HepG2 (cell line): ENCODE measurements around the gene SKIDA1. TPM values are rescaled to one million over a fixed set of nuclear protein-coding genes. Genes with fewer than 3 reads are reported as not detected.

ENCODE experiments used
- AGO2 ChIP-seq: fragments of 200-400 bp; formaldehyde crosslinking; optimal IDR thresholded peaks from 2 replicates; pipeline ENCODE3; 2017; ENCODE audit warnings: mild to moderate bottlenecking, low read depth, low read length, moderate library complexity
- ARNTL ChIP-seq: sonication (generic); formaldehyde crosslinking; IDR thresholded peaks from 2 replicates; pipeline ENCODE4 v1.4.0; 2020; ENCODE audit warnings: mild to moderate bottlenecking, missing genetic modification reagents
- CBX2 ChIP-seq, 2 experiments: fragments of 200-600 bp in 1 of 2; sonication (generic); formaldehyde crosslinking in 1 of 2; IDR thresholded peaks; 2 replicates each; pipeline versions ENCODE4 v1.7.0 to v1.8.1; 2018 to 2022; ENCODE audit warnings: low read depth in 2 of 2, low read length in 1 of 2, mild to moderate bottlenecking in 1 of 2, missing genetic modification reagents in 1 of 2
- GFI1 ChIP-seq: sonication (generic); formaldehyde crosslinking; IDR thresholded peaks from 2 replicates; pipeline ENCODE4 v1.5.0; 2020; ENCODE audit warnings: missing genetic modification reagents, mild to moderate bottlenecking, borderline replicate concordance
- HNF4G ChIP-seq, 2 experiments: sonication (generic) in 1 of 2; formaldehyde crosslinking in 1 of 2; IDR thresholded peaks; 2 replicates each; pipeline versions ENCODE4 v1.4.0 to v1.6.1; 2011 to 2020; ENCODE audit warnings: borderline replicate concordance in 2 of 2, low read depth in 2 of 2, mild to moderate bottlenecking in 2 of 2, low read length in 1 of 2, missing genetic modification reagents in 1 of 2, moderate library complexity in 1 of 2
- KAT7 ChIP-seq: IDR thresholded peaks from 2 replicates; pipeline ENCODE4 v1.6.1; 2018; ENCODE audit warnings: borderline replicate concordance, missing compliant biosample characterization
- KDM2A ChIP-seq: sonication (generic); formaldehyde crosslinking; IDR thresholded peaks from 2 replicates; pipeline ENCODE4 v1.4.0; 2020; ENCODE audit warnings: low read depth, missing genetic modification reagents, borderline replicate concordance
- MTF1 ChIP-seq: sonication (generic); formaldehyde crosslinking; IDR thresholded peaks from 2 replicates; pipeline ENCODE4 v1.5.0; 2020; ENCODE audit warnings: missing genetic modification reagents
- PITX1 ChIP-seq: sonication (generic); formaldehyde crosslinking; IDR thresholded peaks from 2 replicates; pipeline ENCODE4 v1.5.1; 2020; ENCODE audit warnings: mild to moderate bottlenecking, missing genetic modification reagents
- RAD21 ChIP-seq: fragments of 450-650 bp; formaldehyde crosslinking; IDR thresholded peaks from 2 replicates; pipeline ENCODE4 v1.5.0; 2020; ENCODE audit warnings: mild to moderate bottlenecking
- RXRA ChIP-seq: sonication (generic); formaldehyde crosslinking; IDR thresholded peaks from 2 replicates; pipeline ENCODE4 v1.5.1; 2020; ENCODE audit warnings: missing genetic modification reagents
- TARDBP ChIP-seq: sonication (generic); formaldehyde crosslinking; IDR thresholded peaks from 2 replicates; pipeline ENCODE4 v1.8.0; 2022; ENCODE audit warnings: mild to moderate bottlenecking, missing genetic modification reagents
- ZBTB8A ChIP-seq: sonication (generic); formaldehyde crosslinking; IDR thresholded peaks from 2 replicates; pipeline ENCODE4 v1.4.0; 2020; ENCODE audit warnings: mild to moderate bottlenecking, low read depth, missing genetic modification reagents, borderline replicate concordance
- ZFX ChIP-seq: sonication (generic); formaldehyde crosslinking; IDR thresholded peaks from 2 replicates; pipeline ENCODE4 v1.4.0; 2020; ENCODE audit warnings: mild to moderate bottlenecking, low read depth, missing genetic modification reagents, moderate library complexity
- ZFY ChIP-seq: sonication (generic); formaldehyde crosslinking; IDR thresholded peaks from 2 replicates; pipeline ENCODE4 v1.4.0; 2020; ENCODE audit warnings: missing genetic modification reagents
- ZKSCAN5 ChIP-seq: sonication (generic); formaldehyde crosslinking; IDR thresholded peaks from 2 replicates; pipeline ENCODE4 v1.5.1; 2020; ENCODE audit warnings: mild to moderate bottlenecking, missing genetic modification reagents
- ZNF326 ChIP-seq: sonication (generic); formaldehyde crosslinking; IDR thresholded peaks from 2 replicates; pipeline ENCODE4 v1.4.0; 2020; ENCODE audit warnings: missing genetic modification reagents, borderline replicate concordance
- ZNF572 ChIP-seq: sonication (generic); formaldehyde crosslinking; IDR thresholded peaks from 2 replicates; pipeline ENCODE4 v1.5.1; 2020; ENCODE audit warnings: mild to moderate bottlenecking, missing genetic modification reagents
- ZNF644 ChIP-seq: IDR thresholded peaks from 2 replicates; pipeline ENCODE4 v1.6.1; 2016; ENCODE audit warnings: low read depth
- ZNF709 ChIP-seq: sonication (generic); formaldehyde crosslinking; IDR thresholded peaks from 2 replicates; pipeline ENCODE4 v1.5.0; 2020; ENCODE audit warnings: mild to moderate bottlenecking, missing genetic modification reagents
- ZNF724P ChIP-seq: sonication (generic); formaldehyde crosslinking; IDR thresholded peaks from 2 replicates; pipeline ENCODE4 v1.8.0; 2022; ENCODE audit warnings: missing genetic modification reagents, borderline replicate concordance
- ZNF883 ChIP-seq: sonication (generic); formaldehyde crosslinking; IDR thresholded peaks from 2 replicates; pipeline ENCODE4 v1.5.1; 2020; ENCODE audit warnings: mild to moderate bottlenecking, missing genetic modification reagents; ENCODE audit errors: not compliant biosample characterization
- polyA plus RNA-seq, 8 experiments: library from polyadenylated mRNA; depleted of rRNA in 3 of 8; stranded (reverse) in 7 of 8; unstranded in 1 of 8; fragments of >200 nt; fragmentation: Illumina TruSeq in 4 of 8; extraction: Trizol in 4 of 8; gene quantifications; 2 replicates each; pipeline versions ENCODE4 v1.2.1 to v1.2.3, GENCODE V29; 2011 to 2016; ENCODE audit warnings: low read depth in 4 of 8, missing spikeins in 1 of 8, mixed read lengths in 1 of 8; ENCODE audit not compliant: insufficient read depth in 1 of 8
- total RNA-seq, 5 experiments: library from RNA; depleted of rRNA; stranded (reverse); fragments of >200 nt; fragmentation: Illumina TruSeq; extraction: Trizol; gene quantifications; 2 replicates each; pipeline ENCODE4 v1.2.3, GENCODE V29; 2016; ENCODE audit warnings: low read depth in 1 of 5
- TF ChIP-seq, protein P1 (sequence below): sonication (generic); formaldehyde crosslinking; IDR thresholded peaks from 2 replicates; pipeline ENCODE4 v1.5.0; 2020; ENCODE audit warnings: mild to moderate bottlenecking, missing genetic modification reagents, moderate library complexity
- TF ChIP-seq, protein P2 (sequence below): sonication (generic); formaldehyde crosslinking; IDR thresholded peaks from 2 replicates; pipeline ENCODE4 v1.8.1; 2023; ENCODE audit warnings: mild to moderate bottlenecking, inconsistent platforms, moderate library complexity, missing genetic modification reagents, borderline replicate concordance
- TF ChIP-seq, protein P3 (sequence below): sonication (generic); formaldehyde crosslinking; IDR thresholded peaks from 2 replicates; pipeline ENCODE4 v1.8.0; 2022; ENCODE audit warnings: mild to moderate bottlenecking, missing genetic modification reagents, borderline replicate concordance

SKIDA1 gene
- total and polyA plus RNA-seq, 2 of the 13 experiments (the other 11 are each of a cell fraction or from before 2014, with no cell fraction given) = 0.73 to 1.5 TPM

DNA sequence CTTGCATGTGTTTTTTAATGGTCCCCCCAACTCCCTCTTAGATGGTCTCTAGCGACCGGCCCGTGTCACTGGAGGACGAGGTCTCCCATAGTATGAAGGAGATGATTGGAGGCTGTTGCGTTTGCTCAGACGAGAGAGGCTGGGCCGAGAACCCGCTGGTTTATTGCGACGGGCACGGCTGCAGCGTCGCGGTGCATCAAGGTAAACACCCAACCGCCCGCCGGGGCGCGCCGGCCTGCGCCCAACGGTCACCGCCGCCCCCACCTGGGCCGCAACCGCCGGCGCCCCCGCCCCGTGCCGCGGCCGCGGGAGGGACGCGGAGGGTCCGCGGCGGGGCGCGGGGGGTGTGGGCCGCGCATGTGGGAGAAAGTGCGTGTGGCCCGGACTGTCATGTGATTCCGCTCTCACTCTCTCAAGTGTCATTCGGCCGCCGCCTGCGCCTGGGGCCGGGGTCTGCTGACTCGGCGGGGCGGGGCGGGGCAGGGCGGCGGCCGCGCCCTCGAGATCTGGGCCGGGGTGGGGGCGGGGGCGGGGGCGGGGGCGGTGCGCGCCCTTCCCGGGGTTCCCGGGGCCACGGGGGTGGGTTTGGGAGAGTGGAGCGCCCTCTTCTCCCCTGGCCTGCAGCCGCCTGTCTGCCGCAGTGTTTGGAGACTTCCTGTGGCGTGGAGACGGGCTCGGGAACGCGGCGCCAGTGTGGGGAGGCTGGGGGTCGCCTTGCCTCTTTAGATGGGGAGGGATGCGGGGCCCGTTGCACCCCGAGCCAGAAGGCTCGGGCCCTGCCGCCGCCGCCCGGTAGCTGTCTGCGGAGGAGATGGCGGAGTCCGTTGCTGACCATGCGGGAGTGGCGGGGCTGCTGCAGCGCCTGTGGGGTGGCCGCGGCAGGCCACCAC is 9.4 kb upstream of the SKIDA1 start (continued):
- TF ChIP-seq RAD21 (peak; percentile 54), KAT7 (CRISPR knock-in tag) (no peak), ZNF326 (CRISPR knock-in tag) (no peak), ZNF709 (0 out of 2 replicates have a peak, but pooled peaks have one; percentile 43), HNF4G (IDR thresholded peaks at IDR 0.05; ENCODE audit: borderline replicate concordance, low read depth, low read length) (no peak), HNF4G (CRISPR knock-in tag; IDR thresholded peaks at IDR 0.05; ENCODE audit: borderline replicate concordance, low read depth) (no peak), ZNF883 (CRISPR knock-in tag) (peak; percentile 30), ZNF724P (CRISPR knock-in tag) (no peak), ZFY (CRISPR knock-in tag) (peak; percentile 54), PITX1 (no peak), ZBTB8A (CRISPR knock-in tag) (no peak), ZNF572 (CRISPR knock-in tag) (no peak), ARNTL (CRISPR knock-in tag) (no peak), CBX2 (IDR thresholded peaks at IDR 0.05; ENCODE audit: low read depth, low read length) (no peak), CBX2 (CRISPR knock-in tag; IDR thresholded peaks at IDR 0.05; ENCODE audit: low read depth) (no peak), MTF1 (CRISPR knock-in tag) (no peak), ZKSCAN5 (CRISPR knock-in tag) (no peak), GFI1 (CRISPR knock-in tag) (no peak), ZNF644 (CRISPR knock-in tag) (no peak), RXRA (no peak), ZFX (CRISPR knock-in tag) (0 out of 2 replicates have a peak, but pooled peaks have one; percentile 49), TARDBP (no peak; the same call in 1 of the 2 replicates), KDM2A (peak; percentile 48), AGO2 (peak; percentile 87)
- TF ChIP-seq, protein P1, sequence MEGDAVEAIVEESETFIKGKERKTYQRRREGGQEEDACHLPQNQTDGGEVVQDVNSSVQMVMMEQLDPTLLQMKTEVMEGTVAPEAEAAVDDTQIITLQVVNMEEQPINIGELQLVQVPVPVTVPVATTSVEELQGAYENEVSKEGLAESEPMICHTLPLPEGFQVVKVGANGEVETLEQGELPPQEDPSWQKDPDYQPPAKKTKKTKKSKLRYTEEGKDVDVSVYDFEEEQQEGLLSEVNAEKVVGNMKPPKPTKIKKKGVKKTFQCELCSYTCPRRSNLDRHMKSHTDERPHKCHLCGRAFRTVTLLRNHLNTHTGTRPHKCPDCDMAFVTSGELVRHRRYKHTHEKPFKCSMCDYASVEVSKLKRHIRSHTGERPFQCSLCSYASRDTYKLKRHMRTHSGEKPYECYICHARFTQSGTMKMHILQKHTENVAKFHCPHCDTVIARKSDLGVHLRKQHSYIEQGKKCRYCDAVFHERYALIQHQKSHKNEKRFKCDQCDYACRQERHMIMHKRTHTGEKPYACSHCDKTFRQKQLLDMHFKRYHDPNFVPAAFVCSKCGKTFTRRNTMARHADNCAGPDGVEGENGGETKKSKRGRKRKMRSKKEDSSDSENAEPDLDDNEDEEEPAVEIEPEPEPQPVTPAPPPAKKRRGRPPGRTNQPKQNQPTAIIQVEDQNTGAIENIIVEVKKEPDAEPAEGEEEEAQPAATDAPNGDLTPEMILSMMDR (CRISPR knock-in tag) = peak; percentile 50
- TF ChIP-seq, protein P2, sequence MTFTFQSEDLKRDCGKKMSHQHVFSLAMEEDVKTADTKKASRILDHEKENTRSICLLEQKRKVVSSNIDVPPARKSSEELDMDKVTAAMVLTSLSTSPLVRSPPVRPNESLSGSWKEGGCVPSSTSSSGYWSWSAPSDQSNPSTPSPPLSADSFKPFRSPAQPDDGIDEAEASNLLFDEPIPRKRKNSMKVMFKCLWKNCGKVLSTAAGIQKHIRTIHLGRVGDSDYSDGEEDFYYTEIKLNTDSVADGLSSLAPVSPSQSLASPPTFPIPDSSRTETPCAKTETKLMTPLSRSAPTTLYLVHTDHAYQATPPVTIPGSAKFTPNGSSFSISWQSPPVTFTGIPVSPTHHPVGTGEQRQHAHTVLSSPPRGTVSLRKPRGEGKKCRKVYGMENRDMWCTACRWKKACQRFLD (CRISPR knock-in tag) = no peak
- TF ChIP-seq, protein P3, sequence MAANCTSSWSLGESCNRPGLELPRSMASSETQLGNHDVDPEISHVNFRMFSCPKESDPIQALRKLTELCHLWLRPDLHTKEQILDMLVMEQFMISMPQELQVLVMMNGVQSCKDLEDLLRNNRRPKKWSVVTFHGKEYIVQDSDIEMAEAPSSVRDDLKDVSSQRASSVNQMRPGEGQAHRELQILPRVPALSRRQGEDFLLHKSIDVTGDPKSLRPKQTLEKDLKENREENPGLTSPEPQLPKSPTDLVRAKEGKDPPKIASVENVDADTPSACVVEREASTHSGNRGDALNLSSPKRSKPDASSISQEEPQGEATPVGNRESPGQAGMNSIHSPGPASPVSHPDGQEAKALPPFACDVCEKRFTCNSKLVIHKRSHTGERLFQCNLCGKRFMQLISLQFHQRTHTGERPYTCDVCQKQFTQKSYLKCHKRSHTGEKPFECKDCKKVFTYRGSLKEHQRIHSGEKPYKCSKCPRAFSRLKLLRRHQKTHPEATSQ (CRISPR knock-in tag) = no peak
